ENCODE results near the gene WDR62. TPM values are rescaled to one million over a fixed set of nuclear protein-coding genes. Genes with fewer than 3 reads are reported as not detected.

WDR62 gene
- total RNA-seq, 3 donors from 2014 or later: 1.6 to 4.1 (median 1.9) TPM

- no peaks in the 10 kb centered on the region for H3K36me3 ChIP-seq (ENCODE audit: low read depth)
- H3K9me3 ChIP-seq: no peaks in the 10 kb centered on the region
- TF ChIP-seq, protein P1, sequence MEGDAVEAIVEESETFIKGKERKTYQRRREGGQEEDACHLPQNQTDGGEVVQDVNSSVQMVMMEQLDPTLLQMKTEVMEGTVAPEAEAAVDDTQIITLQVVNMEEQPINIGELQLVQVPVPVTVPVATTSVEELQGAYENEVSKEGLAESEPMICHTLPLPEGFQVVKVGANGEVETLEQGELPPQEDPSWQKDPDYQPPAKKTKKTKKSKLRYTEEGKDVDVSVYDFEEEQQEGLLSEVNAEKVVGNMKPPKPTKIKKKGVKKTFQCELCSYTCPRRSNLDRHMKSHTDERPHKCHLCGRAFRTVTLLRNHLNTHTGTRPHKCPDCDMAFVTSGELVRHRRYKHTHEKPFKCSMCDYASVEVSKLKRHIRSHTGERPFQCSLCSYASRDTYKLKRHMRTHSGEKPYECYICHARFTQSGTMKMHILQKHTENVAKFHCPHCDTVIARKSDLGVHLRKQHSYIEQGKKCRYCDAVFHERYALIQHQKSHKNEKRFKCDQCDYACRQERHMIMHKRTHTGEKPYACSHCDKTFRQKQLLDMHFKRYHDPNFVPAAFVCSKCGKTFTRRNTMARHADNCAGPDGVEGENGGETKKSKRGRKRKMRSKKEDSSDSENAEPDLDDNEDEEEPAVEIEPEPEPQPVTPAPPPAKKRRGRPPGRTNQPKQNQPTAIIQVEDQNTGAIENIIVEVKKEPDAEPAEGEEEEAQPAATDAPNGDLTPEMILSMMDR (IDR thresholded peaks at IDR 0.05): no peak
- H3K4me1 ChIP-seq (ENCODE audit: low read depth): no peaks in the 10 kb centered on the region
- H3K4me3 ChIP-seq: no peak overlapping the region
- intact Hi-C loops (cut with DNase I, micrococcal nuclease): no loop called here
- no peak for ATAC-seq
- no peak for DNase-seq
Observed at GRCh38 chr19:36046443-36047050, 8.2 kb upstream of the WDR62 start.

DNA sequence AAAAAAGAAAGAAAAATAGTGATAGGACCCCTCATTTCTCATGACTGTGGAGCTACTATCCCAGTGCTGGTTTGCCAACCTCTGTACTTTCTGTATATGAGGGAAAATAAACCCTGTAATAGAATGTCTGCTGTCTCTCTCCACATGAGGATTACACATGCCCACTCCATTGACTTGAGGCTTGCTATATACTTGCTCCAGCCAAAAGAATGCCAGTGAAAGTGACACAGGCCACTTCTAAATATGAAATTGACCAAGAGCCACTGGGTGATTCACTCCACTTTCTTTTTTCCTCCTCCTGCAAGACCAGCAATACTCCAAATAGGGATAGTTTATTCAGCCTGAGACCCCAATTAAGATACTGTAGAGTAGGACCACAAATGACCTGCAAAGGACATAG lies 6.9 kb upstream of the WDR62 start:
- TF ChIP-seq, protein P1 (IDR thresholded peaks at IDR 0.05): no peak
- H3K4me1 ChIP-seq (ENCODE audit: low read depth): no peaks in the 10 kb centered on the region
- ATAC-seq: no peak
- DNase-seq: no peak
- H3K36me3 ChIP-seq (ENCODE audit: low read depth): no peaks in the 10 kb centered on the region
- H3K4me3 ChIP-seq: no peak overlapping the region
- intact Hi-C loops (cut with DNase I, micrococcal nuclease): no loop called here
- H3K9me3 ChIP-seq: no peaks in the 10 kb centered on the region

- no peak overlapping the region for H3K4me3 ChIP-seq
- H3K4me1 ChIP-seq (ENCODE audit: low read depth): peaks cover 4% of the 10 kb centered on the region
- intact Hi-C loops (cut with DNase I, micrococcal nuclease): no loop called here
- H3K9me3 ChIP-seq: no peaks in the 10 kb centered on the region
- H3K36me3 ChIP-seq (ENCODE audit: low read depth): no peaks in the 10 kb centered on the region
- DNase-seq (no peak), ATAC-seq (no peak)
- TF ChIP-seq, protein P1 (IDR thresholded peaks at IDR 0.05): no peak
Observed at GRCh38 chr19:36049080-36049698, 5.5 kb upstream of the WDR62 start.

GRCh38 chr19:36051236-36051635 lies 3.5 kb upstream of the WDR62 start:
- intact Hi-C loops (cut with DNase I, micrococcal nuclease): no loop called here
- no peak overlapping the region for H3K4me3 ChIP-seq
- no peak for ATAC-seq
- H3K9me3 ChIP-seq: no peaks in the 10 kb centered on the region
- TF ChIP-seq, protein P1 (IDR thresholded peaks at IDR 0.05): no peak
- H3K4me1 ChIP-seq (ENCODE audit: low read depth): peaks cover 8% of the 10 kb centered on the region
- H3K36me3 ChIP-seq (ENCODE audit: low read depth): no peaks in the 10 kb centered on the region
- DNase-seq: no peak

DNA sequence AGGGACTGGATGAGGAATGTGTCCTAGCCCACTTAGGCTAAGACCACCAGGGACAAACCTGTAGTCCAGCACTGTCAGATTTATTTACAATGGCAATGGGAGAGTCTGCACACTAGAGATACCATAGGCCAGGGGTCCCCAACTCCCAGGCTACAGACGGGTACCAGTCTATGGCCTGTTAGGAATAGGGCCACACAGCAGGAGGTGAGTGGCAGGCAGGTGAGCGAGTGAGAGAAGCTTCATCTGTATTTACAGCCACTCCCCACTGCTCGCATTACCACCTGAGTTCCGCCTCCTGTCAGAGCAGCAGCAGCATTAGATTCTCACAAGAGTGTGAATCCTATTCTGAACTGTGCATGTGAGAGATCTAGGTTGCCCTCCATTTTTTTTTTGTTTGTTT lies 3.1 kb upstream of the WDR62 start:
- no peak for ATAC-seq
- intact Hi-C loops (cut with DNase I, micrococcal nuclease): no loop called here

More for the DNA sequence above, 3.1 kb upstream of the WDR62 start:
- Histone ChIP-seq H3K4me1 (ENCODE audit: low read depth) (peaks cover 8% of the 10 kb centered on the region), H3K4me3 (no peak overlapping the region), H3K9me3 (no peaks in the 10 kb centered on the region), H3K36me3 (ENCODE audit: low read depth) (no peaks in the 10 kb centered on the region)
- TF ChIP-seq, protein P1 (IDR thresholded peaks at IDR 0.05): no peak
- no peak for DNase-seq

Measured in mucosa of descending colon (tissue), 3 donors.